ENCODE measurements around the gene AKAIN1.

AKAIN1 gene

GRCh38 chr18:5158587-5158986 is 38.5 kb downstream of the AKAIN1 start:
- DNase-seq: no peak

GRCh38 chr18:5158172-5158571 is 38.9 kb downstream of the AKAIN1 start:
- DNase-seq: no peak

- DNase-seq: no peak
Observed at GRCh38 chr18:5155907-5156287, 41.2 kb downstream of the AKAIN1 start.

- no peak for DNase-seq
Observed at GRCh38 chr18:5155218-5155906, 41.7 kb downstream of the AKAIN1 start.

GRCh38 chr18:5152343-5153020 is 44.6 kb downstream of the AKAIN1 start:
- DNase-seq: no peak

GRCh38 chr18:5150894-5151293 is 46.2 kb downstream of the AKAIN1 start:
- no peak for DNase-seq

- no peak for DNase-seq
Observed at GRCh38 chr18:5146093-5146492, 51.0 kb downstream of the AKAIN1 start.

- no peak for DNase-seq
Observed at GRCh38 chr18:5145168-5145825, 51.8 kb downstream of the AKAIN1 start.

GRCh38 chr18:5144629-5145028 is 52.4 kb downstream of the AKAIN1 start:
- no peak for DNase-seq

GRCh38 chr18:5142859-5143258 is 54.2 kb downstream of the AKAIN1 start:
- DNase-seq: no peak

- DNase-seq: no peak
Observed at GRCh38 chr18:5142131-5142530, 54.9 kb downstream of the AKAIN1 start.

GRCh38 chr18:5137261-5137660 is 59.8 kb downstream of the AKAIN1 start:
- no peak for DNase-seq

GRCh38 chr18:5132987-5133386 is 64.1 kb downstream of the AKAIN1 start:
- no peak for DNase-seq

- DNase-seq: no peak
Observed at GRCh38 chr18:5122272-5122671, 74.8 kb downstream of the AKAIN1 start.

- no peak for DNase-seq
Observed at GRCh38 chr18:5110266-5110665, 86.8 kb downstream of the AKAIN1 start.

GRCh38 chr18:5107988-5108387 is 89.1 kb downstream of the AKAIN1 start:
- no peak for DNase-seq

- no peak for DNase-seq
Observed at GRCh38 chr18:5106730-5107129, 90.3 kb downstream of the AKAIN1 start.

GRCh38 chr18:5104246-5104645 is 92.8 kb downstream of the AKAIN1 start:
- DNase-seq: no peak

- no peak for DNase-seq
Observed at GRCh38 chr18:5103693-5104092, 93.4 kb downstream of the AKAIN1 start.

GRCh38 chr18:5103286-5103685 is 93.8 kb downstream of the AKAIN1 start:
- DNase-seq: no peak

- no peak for DNase-seq
Observed at GRCh38 chr18:5097116-5097703, 99.8 kb downstream of the AKAIN1 start.

GRCh38 chr18:5095239-5095638 is 101.8 kb downstream of the AKAIN1 start:
- DNase-seq: no peak

- no peak for DNase-seq
Observed at GRCh38 chr18:5093902-5094301, 103.2 kb downstream of the AKAIN1 start.
